Keratinocyte (primary cell): ENCODE data around the gene MYT1. TPM values are rescaled to one million over a fixed set of nuclear protein-coding genes. Genes with fewer than 3 reads are reported as not detected.

Experiments used
- DNase-seq: peaks from one replicate; pipeline ENCODE4 v3.0.0-alpha.2; 2011; ENCODE audit warnings: low read depth, missing footprints, low spot score
- FAIRE-seq: peaks from 2 replicates; lab custom pipeline; 2011; peaks lifted over from hg19 to GRCh38; lab: Jason Lieb, UNC
- H2AFZ ChIP-seq: 2 replicates; pipeline ENCODE4 v1.6.0; 2012; ENCODE audit warnings: low read length, control low read depth, inconsistent platforms; ENCODE audit not compliant: control insufficient read depth
- H3K27ac ChIP-seq: 2 replicates; pipeline ENCODE4 v1.5.1; 2011; ENCODE audit warnings: low read length; ENCODE audit not compliant: control insufficient read depth, insufficient read depth
- H3K27me3 ChIP-seq: 3 replicates; pipeline ENCODE4 v1.6.0; 2011; ENCODE audit warnings: low read length; ENCODE audit not compliant: control insufficient read depth, insufficient read depth; ENCODE audit errors: extremely low read depth
- H3K36me3 ChIP-seq, 2 experiments: 2 replicates in 1 of 2; 3 replicates in 1 of 2; pipeline ENCODE4 v1.5.1; 2011; ENCODE audit warnings: low read length in 2 of 2, mild to moderate bottlenecking in 1 of 2; ENCODE audit not compliant: control insufficient read depth in 2 of 2, insufficient read depth in 2 of 2; ENCODE audit errors: extremely low read depth in 1 of 2
- H3K4me1 ChIP-seq: 3 replicates; pipeline ENCODE4 v1.5.1; 2011; ENCODE audit warnings: low read length; ENCODE audit not compliant: control insufficient read depth, insufficient read depth; ENCODE audit errors: extremely low read depth
- H3K4me2 ChIP-seq: 3 replicates; pipeline ENCODE4 v1.6.0; 2011; ENCODE audit warnings: low read depth, low read length; ENCODE audit not compliant: control insufficient read depth, insufficient read depth; ENCODE audit errors: extremely low read depth
- H3K4me3 ChIP-seq, 3 experiments: fragments of 200-600 bp in 1 of 3; sonication (generic) in 1 of 3; 2 replicates in 2 of 3; 3 replicates in 1 of 3; pipeline ENCODE4 v1.5.1; 2011 to 2016; ENCODE audit warnings: low read length in 3 of 3, mild to moderate bottlenecking in 3 of 3, control low read depth in 2 of 3, inconsistent platforms in 1 of 3, low read depth in 1 of 3, mixed read lengths in 1 of 3, mixed run types in 1 of 3, moderate library complexity in 1 of 3; ENCODE audit not compliant: control insufficient read depth in 2 of 3, insufficient read depth in 2 of 3; ENCODE audit errors: extremely low read depth in 1 of 3
- H3K79me2 ChIP-seq: 2 replicates; pipeline ENCODE4 v1.6.0; 2012; ENCODE audit warnings: low read length; ENCODE audit not compliant: control insufficient read depth, insufficient read depth
- H3K9ac ChIP-seq: 3 replicates; pipeline ENCODE4 v1.6.0; 2011; ENCODE audit warnings: low read length; ENCODE audit not compliant: control insufficient read depth, insufficient read depth; ENCODE audit errors: extremely low read depth
- H3K9me1 ChIP-seq: 3 replicates; pipeline ENCODE4 v1.6.0; 2011; ENCODE audit warnings: low read length; ENCODE audit not compliant: control insufficient read depth, insufficient read depth; ENCODE audit errors: extremely low read depth
- H3K9me3 ChIP-seq: 2 replicates; pipeline ENCODE4 v1.5.1; 2012; ENCODE audit warnings: low read depth, low read length; ENCODE audit not compliant: control insufficient read depth
- H4K20me1 ChIP-seq: 3 replicates; pipeline ENCODE4 v1.6.0; 2011; ENCODE audit warnings: low read length; ENCODE audit not compliant: control insufficient read depth, insufficient read depth; ENCODE audit errors: extremely low read depth
- CTCF ChIP-seq, 3 experiments: IDR thresholded peaks in 1 of 3; conservative IDR thresholded peaks in 1 of 3; optimal IDR thresholded peaks in 1 of 3; 2 replicates in 2 of 3; 3 replicates in 1 of 3; pipeline versions ENCODE3 to v1.5.1; 2011; ENCODE audit warnings: low read length in 3 of 3, mild to moderate bottlenecking in 3 of 3, moderate library complexity in 2 of 3, control low read depth in 1 of 3, inconsistent platforms in 1 of 3; ENCODE audit not compliant: insufficient read depth in 2 of 3; ENCODE audit errors: extremely low read depth in 1 of 3
- EZH2 ChIP-seq: IDR thresholded peaks from one replicate; pipeline ENCODE4 v1.6.1; 2012; ENCODE audit warnings: inconsistent platforms, mild to moderate bottlenecking, low read length, moderate library complexity
- dilution Hi-C: fragments of 300-500 bp; cut with MboI; formaldehyde crosslinking; loops from one replicate; pipeline ENCODE4 v1.7.0; 2020; ENCODE audit warnings: low sequenced_read_pairs; ENCODE audit not compliant: extremely low pct_ligation_motif_present
- polyA plus RNA-seq, 5 experiments: library from polyadenylated mRNA; depleted of rRNA in 3 of 5; stranded (reverse) in 3 of 5; stranded (forward) in 1 of 5; unstranded in 1 of 5; fragments of >200 nt; gene quantifications; 1 replicate in 1 of 5; 2 replicates in 3 of 5; 3 replicates in 1 of 5; pipeline versions ENCODE4 v1.2.1 to v1.2.3, GENCODE V29; 2011 to 2012; ENCODE audit warnings: missing spikeins in 2 of 5, low read depth in 1 of 5, low replicate concordance in 1 of 5

Gene MYT1
- polyA plus RNA-seq, 1 donor (not counting 4 experiments of a cell fraction or from before 2014, with no cell fraction given) = not detected

- H3K4me2 ChIP-seq = no peak overlapping the region
- no peaks in the 10 kb centered on the region for H3K9me1 ChIP-seq
- no peaks in the 10 kb centered on the region for H4K20me1 ChIP-seq
- H3K79me2 ChIP-seq = no peaks in the 10 kb centered on the region
- H2AFZ ChIP-seq = no peak overlapping the region
- H3K27ac ChIP-seq = no peak overlapping the region
- no peak for TF ChIP-seq CTCF (optimal IDR thresholded peaks at IDR 0.05 in 1 of 3, IDR thresholded peaks at IDR 0.05 in 1 of 3, conservative IDR thresholded peaks at IDR 0.05 in 1 of 3; ENCODE audit: extremely low read depth in 1 of 3, insufficient read depth in 2 of 3, low read length in 3 of 3)
- no peak for TF ChIP-seq EZH2
- H3K9ac ChIP-seq = no peak overlapping the region
- H3K4me3 ChIP-seq = no peak overlapping the region
- H3K36me3 ChIP-seq = no peaks in the 10 kb centered on the region
- H3K27me3 ChIP-seq = peaks cover 18% of the 10 kb centered on the region
- DNase-seq (no peak), FAIRE-seq (no peak)
- H3K4me1 ChIP-seq = no peaks in the 10 kb centered on the region
- dilution Hi-C loops = no loop called here
- H3K9me3 ChIP-seq = no peaks in the 10 kb centered on the region
Measured at GRCh38 chr20:64238115-64238825, 74.0 kb downstream of the MYT1 start.

GRCh38 chr20:64238851-64239387 is 74.7 kb downstream of the MYT1 start:
- Histone ChIP-seq H3K9ac (no peak overlapping the region), H3K27me3 (peaks cover 23% of the 10 kb centered on the region), H4K20me1 (no peaks in the 10 kb centered on the region), H3K9me3 (no peaks in the 10 kb centered on the region), H3K4me2 (no peak overlapping the region), H3K27ac (no peak overlapping the region), H3K36me3 (no peaks in the 10 kb centered on the region), H3K9me1 (no peaks in the 10 kb centered on the region), H3K4me3 (no peak overlapping the region), H3K79me2 (no peaks in the 10 kb centered on the region), H3K4me1 (no peaks in the 10 kb centered on the region), H2AFZ (no peak overlapping the region)
- TF ChIP-seq CTCF (optimal IDR thresholded peaks at IDR 0.05 in 1 of 3, IDR thresholded peaks at IDR 0.05 in 1 of 3, conservative IDR thresholded peaks at IDR 0.05 in 1 of 3; ENCODE audit: extremely low read depth in 1 of 3, insufficient read depth in 2 of 3, low read length in 3 of 3) = no peak
- TF ChIP-seq EZH2 = no peak
- FAIRE-seq (no peak), DNase-seq (no peak)
- dilution Hi-C loops = no loop called here
